SH-SY5Y (cell line): Measurements from ENCODE around the gene DNAJB1.

ENCODE experiments used
- GATA2 ChIP-seq: IDR thresholded peaks from 2 replicates; pipeline ENCODE4 v1.6.1; 2011; ENCODE audit warnings: mild to moderate bottlenecking, low read depth, low read length
- GATA3 ChIP-seq: IDR thresholded peaks from 2 replicates; pipeline ENCODE4 v1.6.1; 2011; ENCODE audit warnings: low read depth, mild to moderate bottlenecking, low read length, moderate library complexity

- no peak for TF ChIP-seq GATA2
- TF ChIP-seq GATA3 = no peak
Observed at GRCh38 chr19:14529254-14530004, 11.2 kb upstream of the DNAJB1 start, which contains the start of gene TECR.
